CD4-positive, alpha-beta T cell treated with Interleukin-1 beta for 1 hour (primary cell): ENCODE measurements around the gene LUC7L.
"Not testable (repeated sequence)": the region's sequence is repeated elsewhere in the genome, so short reads cannot be mapped to it uniquely, and the experiment has no call there.

Experiments used
- DNase-seq, 2 donors: peaks; one replicate each; pipeline ENCODE4 v3.0.0-alpha.2; 2020 to 2022

Gene LUC7L

GRCh38 chr16:178668-179015 is 50.6 kb downstream of the LUC7L start:
- DNase-seq = no peak

DNA sequence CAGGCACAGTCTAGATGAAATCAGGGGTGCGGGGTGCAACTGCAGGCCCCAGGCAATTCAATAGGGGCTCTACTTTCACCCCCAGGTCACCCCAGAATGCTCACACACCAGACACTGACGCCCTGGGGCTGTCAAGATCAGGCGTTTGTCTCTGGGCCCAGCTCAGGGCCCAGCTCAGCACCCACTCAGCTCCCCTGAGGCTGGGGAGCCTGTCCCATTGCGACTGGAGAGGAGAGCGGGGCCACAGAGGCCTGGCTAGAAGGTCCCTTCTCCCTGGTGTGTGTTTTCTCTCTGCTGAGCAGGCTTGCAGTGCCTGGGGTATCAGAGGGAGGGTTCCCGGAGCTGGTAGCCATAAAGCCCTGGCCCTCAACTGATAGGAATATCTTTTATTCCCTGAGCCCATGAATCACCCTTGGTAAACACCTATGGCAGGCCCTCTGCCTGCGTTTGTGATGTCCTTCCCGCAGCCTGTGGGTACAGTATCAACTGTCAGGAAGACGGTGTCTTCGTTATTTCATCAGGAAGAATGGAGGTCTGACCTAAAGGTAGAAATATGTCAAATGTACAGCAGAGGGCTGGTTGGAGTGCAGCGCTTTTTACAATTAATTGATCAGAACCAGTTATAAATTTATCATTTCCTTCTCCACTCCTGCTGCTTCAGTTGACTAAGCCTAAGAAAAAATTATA is 51.1 kb downstream of the LUC7L start:
- no peak for DNase-seq

DNA sequence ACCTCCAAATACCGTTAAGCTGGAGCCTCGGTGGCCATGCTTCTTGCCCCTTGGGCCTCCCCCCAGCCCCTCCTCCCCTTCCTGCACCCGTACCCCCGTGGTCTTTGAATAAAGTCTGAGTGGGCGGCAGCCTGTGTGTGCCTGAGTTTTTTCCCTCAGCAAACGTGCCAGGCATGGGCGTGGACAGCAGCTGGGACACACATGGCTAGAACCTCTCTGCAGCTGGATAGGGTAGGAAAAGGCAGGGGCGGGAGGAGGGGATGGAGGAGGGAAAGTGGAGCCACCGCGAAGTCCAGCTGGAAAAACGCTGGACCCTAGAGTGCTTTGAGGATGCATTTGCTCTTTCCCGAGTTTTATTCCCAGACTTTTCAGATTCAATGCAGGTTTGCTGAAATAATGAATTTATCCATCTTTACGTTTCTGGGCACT is 51.8 kb downstream of the LUC7L start:
- no peak for DNase-seq

GRCh38 chr16:176477-177382 is 52.5 kb downstream of the LUC7L start, which contains the start of gene HBA1:
Gene HBA1 (plus strand): TSS chr16:176680. CDS start chr16:176717, 37 bp downstream.
- DNase-seq = not testable (repeated sequence)

- DNase-seq = not testable (repeated sequence)
These were observed 53.2 kb downstream of the LUC7L start for GRCh38 chr16:176006-176405.

- no peak for DNase-seq
These were observed 54.0 kb downstream of the LUC7L start for GRCh38 chr16:175011-175949.

GRCh38 chr16:173928-174769 is 55.1 kb downstream of the LUC7L start:
- not testable (repeated sequence) for DNase-seq

- not testable (repeated sequence) for DNase-seq
These were observed 55.9 kb downstream of the LUC7L start for GRCh38 chr16:173211-173854.

DNA sequence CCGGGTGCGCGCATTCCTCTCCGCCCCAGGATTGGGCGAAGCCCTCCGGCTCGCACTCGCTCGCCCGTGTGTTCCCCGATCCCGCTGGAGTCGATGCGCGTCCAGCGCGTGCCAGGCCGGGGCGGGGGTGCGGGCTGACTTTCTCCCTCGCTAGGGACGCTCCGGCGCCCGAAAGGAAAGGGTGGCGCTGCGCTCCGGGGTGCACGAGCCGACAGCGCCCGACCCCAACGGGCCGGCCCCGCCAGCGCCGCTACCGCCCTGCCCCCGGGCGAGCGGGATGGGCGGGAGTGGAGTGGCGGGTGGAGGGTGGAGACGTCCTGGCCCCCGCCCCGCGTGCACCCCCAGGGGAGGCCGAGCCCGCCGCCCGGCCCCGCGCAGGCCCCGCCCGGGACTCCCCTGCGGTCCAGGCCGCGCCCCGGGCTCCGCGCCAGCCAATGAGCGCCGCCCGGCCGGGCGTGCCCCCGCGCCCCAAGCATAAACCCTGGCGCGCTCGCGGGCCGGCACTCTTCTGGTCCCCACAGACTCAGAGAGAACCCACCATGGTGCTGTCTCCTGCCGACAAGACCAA is 56.8 kb downstream of the LUC7L start, which contains the start of gene HBA2:
Gene HBA2, plus strand, starts transcription at position 503 of the 568 bp plus-strand sequence. Its CDS starts 37 bp downstream, at position 540.
- not testable (repeated sequence) for DNase-seq

DNA sequence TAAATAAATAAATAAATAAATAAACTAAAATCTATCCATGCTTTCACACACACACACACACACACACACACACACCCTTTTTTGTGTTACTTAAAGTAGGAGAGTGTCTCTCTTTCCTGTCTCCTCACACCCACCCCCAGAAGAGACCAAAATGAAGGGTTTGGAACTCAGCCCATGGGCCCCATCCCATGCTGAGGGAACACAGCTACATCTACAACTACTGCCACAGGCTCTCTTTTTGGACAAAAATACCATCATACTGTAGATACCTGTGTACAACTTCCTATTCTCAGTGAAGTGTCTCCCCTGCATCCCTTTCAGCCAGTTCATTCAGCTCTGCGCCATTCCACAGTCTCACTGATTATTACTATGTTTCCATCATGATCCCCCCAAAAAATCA is 58.5 kb downstream of the LUC7L start:
- DNase-seq = no peak

- DNase-seq = not testable (repeated sequence)
These were observed 59.2 kb downstream of the LUC7L start for GRCh38 chr16:170088-170507.

GRCh38 chr16:169014-169413 is 60.2 kb downstream of the LUC7L start:
- no peak for DNase-seq

DNA sequence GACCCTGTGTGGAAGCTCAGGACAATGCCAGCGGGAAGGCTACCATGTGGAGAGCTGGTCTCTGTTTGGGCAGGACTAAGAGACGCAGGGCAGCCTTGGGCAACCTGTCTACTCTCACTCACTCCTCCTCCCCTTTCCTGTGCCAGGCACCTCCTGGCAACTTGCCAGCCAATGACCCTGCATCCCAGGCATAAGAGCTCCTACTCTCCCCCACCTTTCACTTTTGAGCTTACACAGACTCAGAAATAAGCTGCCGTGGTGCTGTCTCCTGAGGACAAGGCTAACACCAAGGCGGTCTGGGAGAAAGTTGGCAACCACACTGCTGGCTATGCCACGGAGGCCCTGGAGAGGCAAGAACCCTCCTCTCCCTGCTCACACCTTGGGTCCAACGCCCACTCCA is 60.8 kb downstream of the LUC7L start:
- DNase-seq = no peak

DNA sequence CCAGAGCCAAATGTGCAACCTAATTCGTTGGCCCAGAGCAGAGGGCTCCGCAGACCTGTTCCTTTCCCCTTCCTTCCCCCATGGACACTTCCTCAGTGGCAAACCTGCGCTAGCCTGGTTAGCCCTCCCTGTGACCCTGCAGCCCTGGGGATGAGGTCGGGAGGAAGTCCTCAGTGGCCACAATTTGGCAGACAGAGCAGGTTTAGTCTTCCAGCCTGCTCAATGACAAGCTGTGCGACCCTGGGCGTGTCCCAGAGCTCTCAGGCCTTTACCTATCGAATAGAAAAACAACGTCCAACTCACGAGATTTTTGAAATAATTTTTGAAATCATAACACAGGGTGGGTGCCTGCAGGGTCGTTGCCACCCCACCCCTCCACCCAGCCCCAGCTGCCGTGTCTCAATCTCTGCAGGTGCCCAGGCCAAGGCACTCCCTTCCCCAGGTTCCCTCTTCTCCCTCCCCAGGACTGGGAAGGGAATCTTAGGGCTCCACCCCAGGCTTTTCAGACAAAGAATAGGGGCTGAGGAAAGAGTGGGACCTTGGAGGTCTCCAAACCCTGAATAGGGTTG is 62.0 kb downstream of the LUC7L start:
- no peak for DNase-seq

DNA sequence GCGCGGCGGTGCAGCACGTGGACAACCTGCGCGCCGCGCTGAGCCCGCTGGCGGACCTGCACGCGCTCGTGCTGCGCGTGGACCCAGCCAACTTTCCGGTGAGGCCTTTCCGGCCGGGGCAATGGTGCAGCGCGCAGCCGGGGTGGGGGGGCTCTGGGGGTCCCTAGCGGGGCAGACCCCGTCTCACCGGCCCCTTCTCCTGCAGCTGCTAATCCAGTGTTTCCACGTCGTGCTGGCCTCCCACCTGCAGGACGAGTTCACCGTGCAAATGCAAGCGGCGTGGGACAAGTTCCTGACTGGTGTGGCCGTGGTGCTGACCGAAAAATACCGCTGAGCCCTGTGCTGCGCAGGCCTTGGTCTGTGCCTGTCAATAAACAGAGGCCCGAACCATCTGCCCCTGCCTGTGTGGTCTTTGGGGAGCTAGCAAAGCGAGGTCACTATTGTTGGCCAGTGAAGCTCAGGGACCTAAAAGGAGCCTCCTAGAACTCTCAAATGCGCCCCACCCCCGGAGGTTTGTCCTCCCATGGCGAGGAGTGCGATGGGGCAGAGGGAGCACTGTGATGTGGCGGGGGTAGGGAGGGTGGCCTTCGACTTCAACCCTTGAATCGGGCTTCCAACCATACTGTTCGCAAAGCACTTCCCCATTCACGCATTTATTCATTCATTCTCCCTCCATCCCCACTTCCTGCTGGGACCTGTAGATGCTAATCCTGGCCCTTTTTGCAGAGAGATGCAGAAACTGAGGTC is 62.7 kb downstream of the LUC7L start:
- DNase-seq = no peak

GRCh38 chr16:165539-166374 is 63.5 kb downstream of the LUC7L start, which contains the start of gene HBM:
Gene HBM (plus strand): TSS chr16:165978. CDS start chr16:165998, 20 bp downstream.
- DNase-seq = no peak

GRCh38 chr16:164827-165538 is 64.3 kb downstream of the LUC7L start:
- DNase-seq = no peak
